Measurements from ENCODE around the gene ZNF605.

- TF ChIP-seq, protein P1, sequence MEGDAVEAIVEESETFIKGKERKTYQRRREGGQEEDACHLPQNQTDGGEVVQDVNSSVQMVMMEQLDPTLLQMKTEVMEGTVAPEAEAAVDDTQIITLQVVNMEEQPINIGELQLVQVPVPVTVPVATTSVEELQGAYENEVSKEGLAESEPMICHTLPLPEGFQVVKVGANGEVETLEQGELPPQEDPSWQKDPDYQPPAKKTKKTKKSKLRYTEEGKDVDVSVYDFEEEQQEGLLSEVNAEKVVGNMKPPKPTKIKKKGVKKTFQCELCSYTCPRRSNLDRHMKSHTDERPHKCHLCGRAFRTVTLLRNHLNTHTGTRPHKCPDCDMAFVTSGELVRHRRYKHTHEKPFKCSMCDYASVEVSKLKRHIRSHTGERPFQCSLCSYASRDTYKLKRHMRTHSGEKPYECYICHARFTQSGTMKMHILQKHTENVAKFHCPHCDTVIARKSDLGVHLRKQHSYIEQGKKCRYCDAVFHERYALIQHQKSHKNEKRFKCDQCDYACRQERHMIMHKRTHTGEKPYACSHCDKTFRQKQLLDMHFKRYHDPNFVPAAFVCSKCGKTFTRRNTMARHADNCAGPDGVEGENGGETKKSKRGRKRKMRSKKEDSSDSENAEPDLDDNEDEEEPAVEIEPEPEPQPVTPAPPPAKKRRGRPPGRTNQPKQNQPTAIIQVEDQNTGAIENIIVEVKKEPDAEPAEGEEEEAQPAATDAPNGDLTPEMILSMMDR (IDR thresholded peaks at IDR 0.05; ENCODE audit: insufficient read depth, low read length), result no peak
- TF ChIP-seq POLR2AphosphoS5 (IDR thresholded peaks at IDR 0.05; ENCODE audit: low read depth) (no peak), GABPA (IDR thresholded peaks at IDR 0.05; ENCODE audit: low read depth) (no peak), REST (IDR thresholded peaks at IDR 0.05; ENCODE audit: insufficient replicate concordance, low read depth) (no peak)
These were observed 754 bp downstream of the ZNF605 start for GRCh38 chr12:132955094-132956010.

Data from HL-60 (cell line).